NT2/D1 (cell line): ENCODE measurements around the gene ONECUT3.

ENCODE experiments used
- DNase-seq: peaks from one replicate; pipeline ENCODE4 v3.0.0-alpha.2; 2011; ENCODE audit warnings: low read depth, low spot score
- H3K27me3 ChIP-seq: 2 replicates; pipeline ENCODE4 v1.6.0; 2011; ENCODE audit warnings: mild to moderate bottlenecking; ENCODE audit not compliant: insufficient read length, insufficient read depth
- H3K36me3 ChIP-seq: 2 replicates; pipeline ENCODE4 v1.6.1; 2011; ENCODE audit warnings: mild to moderate bottlenecking, low read length, mixed read lengths; ENCODE audit not compliant: insufficient read depth, insufficient read length
- H3K4me1 ChIP-seq: 2 replicates; pipeline ENCODE4 v1.5.1; 2011; ENCODE audit not compliant: insufficient read depth, insufficient read length
- H3K4me3 ChIP-seq: 2 replicates; pipeline ENCODE4 v1.5.1; 2011; ENCODE audit warnings: low read depth; ENCODE audit not compliant: insufficient read length
- H3K9ac ChIP-seq: 2 replicates; pipeline ENCODE4 v1.6.0; 2011; ENCODE audit warnings: low read depth; ENCODE audit not compliant: insufficient read length
- H3K9me3 ChIP-seq: 2 replicates; pipeline ENCODE4 v1.5.1; 2011; ENCODE audit warnings: mild to moderate bottlenecking, low read length; ENCODE audit not compliant: insufficient read depth
- SUZ12 ChIP-seq: IDR thresholded peaks from 2 replicates; pipeline ENCODE4 v1.6.1; 2011; ENCODE audit not compliant: insufficient read length, insufficient read depth; ENCODE audit errors: extremely low read depth
- YY1 ChIP-seq: IDR thresholded peaks from 2 replicates; pipeline ENCODE4 v1.6.1; 2011; ENCODE audit not compliant: insufficient read length, insufficient read depth
- ZNF274 ChIP-seq: IDR thresholded peaks from 2 replicates; pipeline ENCODE4 v1.6.1; 2011; ENCODE audit warnings: mild to moderate bottlenecking, low read depth, low read length

The ONECUT3 gene

DNA sequence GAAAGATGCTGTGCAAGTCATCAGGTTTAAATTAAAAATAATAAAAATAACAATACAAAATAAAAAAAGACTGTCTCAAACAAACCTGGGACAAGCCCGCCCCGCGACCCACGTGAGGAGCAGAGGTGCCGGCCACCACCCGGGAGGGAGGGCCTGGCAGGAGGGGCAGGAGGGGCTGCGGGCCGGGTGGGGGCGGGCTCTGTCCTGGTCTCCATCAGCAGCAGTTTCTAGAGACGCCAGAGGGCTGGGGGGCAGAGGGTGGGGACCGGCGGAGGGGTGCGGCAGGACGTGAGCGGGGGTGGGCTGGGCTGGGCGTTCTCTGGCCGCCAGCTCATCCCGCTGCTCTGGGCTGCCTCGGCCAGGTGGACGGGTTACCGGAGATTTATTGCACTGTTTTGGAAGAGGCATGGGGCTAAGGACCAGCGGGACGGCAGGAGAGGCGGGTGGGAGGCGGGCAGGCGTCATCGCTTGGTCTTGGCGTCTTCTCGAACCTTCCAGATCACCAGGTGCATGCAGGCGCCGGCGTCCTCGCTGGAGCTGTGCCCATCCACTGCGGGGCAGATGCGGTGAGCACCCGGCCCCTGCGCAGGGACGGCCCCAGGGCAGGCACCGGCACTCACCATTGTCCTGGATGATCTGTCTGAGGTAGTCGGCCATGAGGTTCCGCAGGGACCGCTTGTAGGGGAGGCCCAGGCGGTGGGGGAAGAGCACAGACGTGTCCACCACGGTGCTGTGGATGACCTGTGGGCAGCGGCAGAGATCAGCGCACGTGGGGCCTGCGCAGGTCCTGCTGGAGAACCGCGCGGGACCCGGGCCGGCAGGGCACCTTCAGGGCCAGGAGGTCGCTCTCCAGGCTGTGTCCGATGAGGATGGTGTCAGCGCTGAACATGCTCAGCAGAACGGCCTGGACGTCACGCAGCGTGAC is 62.6 kb downstream of the ONECUT3 start:
- Histone ChIP-seq H3K4me3 (no peak overlapping the region), H3K4me1 (peaks cover 16% of the 10 kb centered on the region), H3K27me3 (no peaks in the 10 kb centered on the region), H3K9me3 (no peaks in the 10 kb centered on the region), H3K9ac (peak overlapping the region; percentile 36), H3K36me3 (peaks cover 66% of the 10 kb centered on the region)
- no peak for DNase-seq
- TF ChIP-seq SUZ12 (no peak), ZNF274 (no peak), YY1 (no peak)

DNA sequence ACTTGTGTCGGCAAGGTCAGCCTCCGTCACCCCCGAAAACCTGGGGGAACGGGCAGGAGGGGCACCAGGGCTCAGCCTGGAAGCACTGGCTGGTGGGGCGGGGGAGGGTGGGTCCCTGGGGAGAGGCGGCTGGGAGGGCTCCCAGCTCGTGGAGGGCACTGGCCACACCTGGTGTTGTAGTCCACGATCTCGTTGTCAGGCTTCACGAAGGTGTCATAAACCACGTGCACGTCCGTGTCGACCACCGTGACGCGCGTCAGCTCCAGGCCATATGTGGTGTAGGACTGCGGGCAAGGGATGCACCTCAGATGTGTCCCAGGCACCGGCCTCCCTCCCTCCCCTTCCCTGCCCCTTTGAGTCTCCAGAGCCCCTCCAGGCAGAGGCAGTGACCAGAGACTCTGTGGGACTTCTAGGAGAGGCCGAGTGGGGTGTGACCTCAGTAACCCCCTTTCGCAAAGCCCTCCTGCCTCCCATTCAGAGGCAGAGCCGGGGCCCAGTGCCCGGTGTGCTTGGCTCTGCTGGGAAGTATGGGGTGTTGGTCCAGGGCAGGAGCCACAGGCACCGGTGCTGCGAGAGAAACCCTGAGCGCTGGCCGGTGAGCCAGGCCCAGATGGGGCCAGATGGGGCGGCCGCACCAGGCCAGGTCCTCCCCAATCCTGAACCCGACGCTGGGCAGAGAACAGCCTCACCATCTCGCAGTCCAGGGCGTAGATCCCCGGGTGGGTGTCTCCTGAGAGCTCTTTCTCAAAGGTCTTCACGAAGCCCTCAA is 63.4 kb downstream of the ONECUT3 start:
- no peaks in the 10 kb centered on the region for H3K27me3 ChIP-seq
- H3K4me1 ChIP-seq: peaks cover 10% of the 10 kb centered on the region
- peaks cover 74% of the 10 kb centered on the region for H3K36me3 ChIP-seq
- no peak for DNase-seq
- no peak overlapping the region for H3K4me3 ChIP-seq
- no peaks in the 10 kb centered on the region for H3K9me3 ChIP-seq
- TF ChIP-seq YY1: no peak
- TF ChIP-seq ZNF274: no peak
- peak overlapping the region; percentile 18 for H3K9ac ChIP-seq

DNA sequence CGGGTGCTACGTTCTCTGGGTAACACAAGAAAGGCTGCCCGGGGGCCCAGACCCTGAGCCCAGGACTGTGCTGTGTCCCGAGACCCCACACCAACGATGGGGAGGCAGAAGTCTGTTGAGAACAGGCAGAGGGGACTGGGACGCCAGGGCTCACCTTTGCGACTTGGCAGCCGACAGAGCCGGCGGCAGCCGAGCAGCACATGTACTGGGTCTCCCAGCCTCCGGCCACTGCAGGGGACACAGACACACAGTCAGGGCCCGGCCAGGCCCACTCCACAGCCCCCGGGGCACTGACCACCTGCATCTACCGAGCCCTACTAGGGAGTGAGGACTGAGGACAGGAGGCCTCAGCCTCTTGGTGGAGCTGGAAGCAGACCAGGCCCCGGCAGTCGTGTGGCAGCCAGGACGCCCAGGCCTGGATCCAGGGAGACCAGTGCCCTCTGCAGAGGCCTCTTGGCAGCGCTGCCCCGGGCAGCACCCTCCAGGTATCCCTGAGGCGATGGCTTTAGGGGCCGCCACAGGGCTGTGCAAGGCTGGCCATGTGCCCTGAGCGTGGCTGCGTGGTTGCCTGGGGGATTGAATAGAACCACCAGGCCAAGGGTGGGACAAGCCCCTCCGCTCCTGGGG is 64.4 kb downstream of the ONECUT3 start:
- DNase-seq: no peak
- TF ChIP-seq SUZ12 (no peak), ZNF274 (no peak)
- Histone ChIP-seq H3K36me3 (peaks cover 83% of the 10 kb centered on the region), H3K9me3 (no peaks in the 10 kb centered on the region), H3K4me1 (peaks cover 9% of the 10 kb centered on the region), H3K27me3 (no peaks in the 10 kb centered on the region), H3K9ac (no peak overlapping the region), H3K4me3 (no peak overlapping the region)

DNA sequence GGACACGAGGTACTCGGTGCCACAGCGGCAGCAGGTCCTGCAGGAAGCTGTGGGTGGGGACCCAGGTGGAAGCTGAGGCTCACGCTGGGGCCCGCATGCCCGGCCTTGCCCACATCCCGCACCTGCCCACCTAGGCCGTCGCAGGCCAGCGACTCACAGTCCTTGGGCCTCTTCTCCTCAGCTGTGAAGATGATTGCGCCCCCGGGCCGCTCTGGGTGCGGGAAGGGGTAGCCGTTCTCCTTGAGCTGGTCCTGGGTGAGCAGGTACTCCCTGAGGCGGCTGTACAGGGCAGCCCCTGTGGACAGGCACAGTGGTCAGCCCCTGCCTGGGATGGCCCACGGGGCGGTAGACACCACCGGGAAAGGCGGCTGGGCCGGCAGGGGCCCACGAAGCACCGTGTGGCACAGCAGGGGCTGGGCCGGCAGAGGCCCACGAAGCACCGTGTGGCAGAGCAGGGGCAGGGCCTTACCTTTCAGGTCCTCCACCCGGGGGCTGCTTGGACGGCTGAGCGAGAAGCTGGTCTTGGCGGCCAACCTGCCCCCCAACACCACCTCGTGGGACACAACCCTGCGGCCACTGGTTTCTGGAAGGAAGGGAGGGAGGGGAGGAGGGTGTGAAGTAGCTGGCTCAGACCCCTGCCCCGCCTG is 65.4 kb downstream of the ONECUT3 start:
- Histone ChIP-seq H3K4me1 (peaks cover 9% of the 10 kb centered on the region), H3K27me3 (no peaks in the 10 kb centered on the region), H3K4me3 (no peak overlapping the region), H3K9me3 (no peaks in the 10 kb centered on the region), H3K9ac (no peak overlapping the region), H3K36me3 (peaks cover 94% of the 10 kb centered on the region)
- DNase-seq: no peak
- TF ChIP-seq SUZ12: no peak
- TF ChIP-seq ZNF274: no peak
- TF ChIP-seq YY1: no peak

DNA sequence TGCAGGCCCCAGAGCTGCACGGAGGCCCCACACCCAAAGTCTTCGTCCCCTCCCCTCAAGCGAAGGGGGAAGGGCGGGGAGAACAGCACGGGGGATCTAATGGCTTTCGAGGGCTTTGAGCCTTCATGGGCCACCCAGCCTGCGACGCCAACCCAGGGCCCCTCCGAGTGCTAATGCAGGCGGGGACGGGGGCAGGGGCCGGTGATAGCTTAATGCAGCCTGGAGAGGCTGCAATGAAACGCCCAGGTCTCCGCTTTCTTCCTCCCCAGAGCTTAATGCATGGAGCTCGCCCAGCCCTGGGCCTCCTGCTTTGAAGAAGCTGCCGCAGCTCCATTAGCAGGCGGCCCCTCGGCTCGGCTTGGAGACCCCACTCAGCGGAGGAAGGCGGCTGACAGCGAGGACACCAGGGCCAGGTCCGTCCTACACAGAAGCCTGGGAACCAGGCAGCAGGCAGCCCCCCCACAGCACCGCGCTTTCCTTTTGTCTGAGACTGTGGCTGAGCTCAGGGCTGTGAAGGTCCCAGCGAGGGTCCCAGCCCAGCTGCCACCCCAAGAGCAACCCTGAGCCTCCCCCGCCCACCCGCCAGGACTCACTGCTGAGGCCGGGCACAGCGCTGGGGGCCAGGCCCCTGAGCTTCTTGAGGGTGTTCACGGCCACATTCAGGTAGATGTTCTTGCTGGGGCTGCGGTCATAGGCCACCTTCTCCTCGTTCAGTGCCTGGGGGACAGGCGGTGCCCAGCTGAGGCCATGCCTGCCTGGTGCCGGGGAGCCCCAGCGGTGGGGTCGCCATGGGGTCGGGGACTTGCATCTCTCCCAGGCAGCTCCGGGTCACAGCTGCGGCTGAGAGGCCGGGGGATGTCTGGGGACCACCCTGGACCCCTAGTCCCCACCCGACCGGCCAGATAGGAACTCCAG is 66.3 kb downstream of the ONECUT3 start:
- no peaks in the 10 kb centered on the region for H3K9me3 ChIP-seq
- no peak for TF ChIP-seq YY1
- no peak for TF ChIP-seq SUZ12
- no peak for TF ChIP-seq ZNF274
- no peak for DNase-seq
- peaks cover 12% of the 10 kb centered on the region for H3K4me1 ChIP-seq
- peak overlapping the region; percentile 32 for H3K9ac ChIP-seq
- peaks cover 96% of the 10 kb centered on the region for H3K36me3 ChIP-seq
- H3K27me3 ChIP-seq: no peaks in the 10 kb centered on the region
- H3K4me3 ChIP-seq: no peak overlapping the region

DNA sequence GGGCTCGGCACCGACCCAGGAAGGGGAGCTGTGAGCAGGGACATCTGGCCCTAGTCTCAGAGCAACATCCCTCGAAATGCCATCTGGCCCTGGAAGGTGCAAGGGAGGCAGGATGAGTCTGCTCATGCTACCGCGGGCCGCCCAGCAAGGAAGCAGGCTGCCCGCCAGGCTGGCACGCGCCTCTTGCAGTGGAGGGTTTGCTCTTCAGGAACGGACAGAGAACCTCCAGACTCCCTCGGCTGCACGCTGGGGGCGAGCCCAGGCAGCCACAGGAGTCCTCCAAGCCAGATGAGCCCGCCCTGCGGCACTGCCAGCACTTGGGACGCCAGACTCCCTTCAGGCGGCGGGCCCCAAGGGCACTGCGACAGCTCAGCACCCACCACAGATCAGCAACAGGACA is 68.9 kb downstream of the ONECUT3 start:
- Histone ChIP-seq H3K27me3 (no peaks in the 10 kb centered on the region), H3K4me1 (peaks cover 15% of the 10 kb centered on the region), H3K36me3 (peaks cover 88% of the 10 kb centered on the region), H3K9me3 (no peaks in the 10 kb centered on the region), H3K9ac (no peak overlapping the region), H3K4me3 (no peak overlapping the region)
- DNase-seq: no peak
- TF ChIP-seq ZNF274 (no peak), SUZ12 (no peak), YY1 (no peak)
